Cerebellar nuclear complex (tissue), 1 donor: ENCODE results near the gene WWOX.

Experiments used
- DNase-seq, 2 experiments: peaks; one replicate each; lab custom pipeline; 2025; lab: John Stamatoyannopoulos, UW

WWOX gene

GRCh38 chr16:78195797-78196196 is 96.3 kb downstream of the WWOX start:
- DNase-seq, result no peak

DNA sequence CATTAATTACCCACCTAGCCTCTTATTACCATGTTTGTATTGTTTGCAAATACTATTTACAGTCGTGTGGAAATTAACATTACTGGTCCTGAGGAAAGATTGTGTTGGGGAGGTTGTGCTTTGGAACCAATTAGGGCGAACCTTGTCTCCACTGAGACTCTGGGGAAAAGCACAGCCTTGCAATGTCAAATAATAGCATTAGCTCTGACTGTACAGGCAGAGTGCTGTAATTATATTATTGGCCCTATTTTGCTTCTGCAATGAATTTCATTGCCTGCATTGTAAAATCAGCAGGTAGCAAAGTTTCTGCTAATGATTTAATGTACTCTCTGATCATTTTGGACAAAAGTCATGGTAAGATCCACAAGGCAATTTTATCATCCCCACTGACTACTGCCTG is 97.0 kb downstream of the WWOX start:
- DNase-seq, result no peak

DNA sequence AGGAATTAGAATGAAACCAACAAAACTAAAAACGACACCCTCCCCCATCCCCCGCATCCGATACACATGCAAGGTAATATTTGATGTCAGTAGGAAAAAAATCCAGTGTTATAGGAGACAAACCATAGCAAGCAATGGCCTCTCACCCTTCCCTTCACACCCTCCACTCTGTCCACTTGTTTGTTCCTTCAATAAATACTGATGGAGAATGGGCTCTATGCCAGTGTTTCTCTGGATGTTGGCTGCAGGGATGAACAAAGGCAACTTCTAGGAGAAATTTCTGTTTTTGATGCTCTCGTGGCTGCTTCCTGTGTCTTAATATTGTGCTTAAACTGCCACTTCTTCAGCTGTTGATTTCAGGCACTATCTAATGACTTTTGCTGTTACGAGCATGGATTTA is 98.8 kb downstream of the WWOX start:
- no peak for DNase-seq

- no peak for DNase-seq
Observed at GRCh38 chr16:78199325-78200022, 100.0 kb downstream of the WWOX start.

GRCh38 chr16:78200023-78200389 is 100.6 kb downstream of the WWOX start:
- DNase-seq, result no peak

DNA sequence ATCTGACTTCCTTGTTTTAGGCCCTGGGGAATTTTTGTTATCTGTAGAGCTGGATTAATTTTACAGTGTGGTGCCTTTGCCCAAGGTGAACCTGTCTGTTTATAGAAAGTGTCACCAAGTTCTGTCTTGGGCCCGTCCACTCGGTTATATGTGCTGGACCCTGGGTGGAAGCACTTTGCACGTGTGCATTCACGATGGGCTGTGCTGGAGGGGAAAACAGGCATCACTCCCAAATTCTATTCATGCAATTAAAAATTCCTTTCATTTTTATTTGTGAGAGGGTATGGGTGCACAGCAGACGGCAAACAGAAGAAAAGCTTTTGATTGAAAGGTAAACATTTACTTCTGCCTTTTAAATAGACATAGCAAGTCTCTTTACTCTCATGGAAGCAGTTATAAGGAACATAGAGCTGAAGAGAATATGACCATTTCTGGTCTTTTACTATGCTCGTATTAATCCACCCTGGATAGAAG is 101.2 kb downstream of the WWOX start:
- no peak for DNase-seq

DNA sequence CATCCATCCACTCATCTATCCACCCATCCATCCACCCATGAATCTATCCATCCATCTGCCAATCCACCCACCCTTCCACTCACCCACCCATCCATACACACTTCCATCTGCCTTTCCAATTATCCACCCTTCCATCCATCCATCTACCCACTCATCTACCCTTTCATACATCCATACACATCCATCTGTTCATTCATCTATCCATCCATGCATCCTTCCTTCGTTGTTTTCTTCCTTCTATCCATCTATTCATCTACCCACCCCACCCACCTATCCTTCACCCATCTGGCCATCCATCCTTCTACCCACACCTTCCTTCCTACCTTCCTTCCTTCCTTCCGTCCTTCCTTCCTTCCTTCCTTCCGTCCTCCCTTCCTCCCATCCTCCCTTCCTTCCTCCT is 106.1 kb downstream of the WWOX start:
- no peak for DNase-seq

DNA sequence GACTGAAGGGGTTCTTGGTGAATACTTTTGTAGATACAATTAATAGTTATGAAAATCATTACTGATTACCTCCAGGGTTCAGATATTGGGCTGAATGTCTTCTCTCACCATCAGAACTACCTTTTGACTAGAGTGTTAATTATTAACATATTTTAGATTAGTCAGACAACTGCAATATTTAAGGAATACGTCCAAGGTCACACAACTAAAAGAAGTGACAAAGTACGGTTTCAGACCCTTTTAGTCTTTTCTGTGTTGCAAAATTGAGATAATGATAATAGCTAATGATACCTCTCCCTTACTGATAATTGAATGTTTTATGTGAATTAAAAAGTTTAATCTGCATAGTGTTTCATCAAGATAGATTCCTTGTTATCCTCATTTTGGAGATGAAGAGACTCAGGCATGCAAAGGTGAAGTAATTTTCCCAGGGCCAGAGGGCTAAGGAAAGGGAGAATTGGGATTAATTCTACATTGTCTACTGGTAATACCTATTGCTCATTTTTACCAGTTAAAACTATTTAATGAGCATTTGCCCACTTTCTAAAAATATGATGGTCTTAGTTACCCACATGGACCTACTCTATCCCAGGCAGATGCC is 107.3 kb downstream of the WWOX start:
- DNase-seq, result no peak

DNA sequence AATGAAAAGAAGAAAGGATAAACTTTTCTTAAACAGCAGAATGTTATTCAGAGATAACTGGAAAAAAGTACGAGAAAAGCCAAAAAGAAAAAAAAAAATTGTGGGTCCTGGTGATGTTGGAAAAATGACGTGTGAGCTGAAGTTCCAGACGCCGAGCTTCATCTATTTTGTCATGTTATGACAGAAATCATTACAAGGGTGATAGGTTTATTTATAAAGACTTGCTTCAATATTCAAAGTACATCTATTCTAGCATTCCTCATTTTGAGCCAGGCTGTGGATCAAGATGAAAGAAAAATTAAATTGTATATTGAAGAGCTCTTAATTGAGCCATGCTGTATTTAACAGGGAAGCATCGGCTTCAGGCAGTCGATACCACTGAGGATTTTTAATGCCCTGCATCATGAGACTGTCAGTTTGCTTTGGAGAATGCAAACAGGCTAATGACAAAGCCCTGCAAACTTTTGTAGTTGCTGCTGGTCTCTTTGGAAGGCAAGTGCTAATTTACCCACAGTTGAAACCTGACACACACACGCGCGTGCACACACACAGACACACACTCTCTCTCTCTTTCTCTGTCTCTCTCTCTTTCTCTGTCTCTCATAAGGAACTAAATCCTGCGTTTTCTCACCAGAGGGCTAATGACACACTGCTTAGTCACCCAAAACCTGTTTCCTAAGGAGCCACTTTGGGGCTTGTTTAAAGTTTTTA is 110.7 kb downstream of the WWOX start:
- no peak for DNase-seq

DNA sequence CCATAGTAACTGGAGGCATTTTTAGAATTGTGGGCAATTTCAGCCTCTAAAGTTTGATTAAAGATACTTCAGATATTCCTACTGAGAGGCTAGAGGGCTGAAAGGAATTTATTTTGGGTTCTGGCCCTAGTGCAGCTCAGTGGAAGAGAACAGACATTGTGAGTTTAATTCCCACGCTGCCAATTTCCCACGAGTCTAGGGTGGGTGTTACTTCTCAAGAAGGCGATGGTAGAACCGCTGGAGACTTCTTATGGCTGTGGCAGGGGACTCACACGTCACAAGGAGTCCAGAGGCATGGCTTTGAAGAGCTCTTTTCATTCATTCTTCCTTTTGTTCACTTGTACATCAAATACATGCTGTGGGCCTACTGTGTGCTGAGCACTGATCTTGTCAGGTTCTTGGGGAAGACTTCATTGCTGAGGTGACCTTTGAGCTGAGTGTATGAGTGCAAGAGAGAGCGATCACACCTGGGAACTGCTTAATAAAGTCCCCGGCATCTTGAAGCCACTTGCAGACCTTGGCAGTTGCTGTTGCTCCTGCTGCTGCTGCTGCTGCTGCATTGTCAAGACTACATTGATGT is 111.7 kb downstream of the WWOX start:
- no peak for DNase-seq

DNA sequence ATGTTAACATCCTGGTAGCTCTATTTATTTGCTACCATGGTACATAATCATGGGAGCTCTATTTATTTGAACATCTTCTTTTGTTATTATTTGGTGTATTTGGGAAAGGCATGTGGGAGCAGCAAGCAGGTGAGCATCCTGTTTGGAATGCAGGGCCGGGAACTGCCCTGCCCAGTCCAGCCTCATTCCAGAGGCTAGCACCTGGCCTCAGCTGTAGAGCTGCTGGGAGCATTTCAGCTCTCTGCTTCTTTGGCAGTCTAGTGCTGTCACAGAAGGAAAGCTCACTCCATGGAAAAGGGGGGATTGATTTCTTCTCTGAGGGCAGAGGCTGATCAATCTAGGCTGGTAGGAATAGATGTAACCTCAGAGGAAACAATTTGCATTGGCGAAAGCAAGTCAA is 112.5 kb downstream of the WWOX start:
- DNase-seq, result no peak

DNA sequence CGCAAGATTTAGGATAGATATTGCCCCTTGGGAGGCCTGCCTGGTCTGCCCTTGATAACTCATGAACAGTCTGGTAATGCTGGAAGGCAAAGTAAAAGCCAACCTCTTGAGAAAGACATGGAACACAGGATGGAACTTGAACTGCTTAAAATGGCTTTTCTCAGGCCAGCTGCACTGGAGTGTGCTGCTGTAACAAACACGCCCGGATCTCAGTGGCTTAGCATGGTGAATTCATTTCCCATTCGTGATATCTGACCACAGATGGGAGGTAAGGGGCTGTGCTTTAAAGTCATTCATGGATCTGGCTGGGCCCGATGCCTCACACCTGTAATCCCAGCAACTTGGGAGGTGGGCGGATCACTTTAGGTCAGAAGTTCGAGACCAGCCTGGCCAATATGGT is 113.2 kb downstream of the WWOX start:
- no peak for DNase-seq

- DNase-seq, result no peak
Observed at GRCh38 chr16:78213751-78214150, 114.3 kb downstream of the WWOX start.

GRCh38 chr16:78215222-78215621 is 115.8 kb downstream of the WWOX start:
- no peak for DNase-seq

GRCh38 chr16:78216166-78216745 is 116.8 kb downstream of the WWOX start:
- no peak for DNase-seq

GRCh38 chr16:78217276-78217675 is 117.8 kb downstream of the WWOX start:
- DNase-seq, result no peak

DNA sequence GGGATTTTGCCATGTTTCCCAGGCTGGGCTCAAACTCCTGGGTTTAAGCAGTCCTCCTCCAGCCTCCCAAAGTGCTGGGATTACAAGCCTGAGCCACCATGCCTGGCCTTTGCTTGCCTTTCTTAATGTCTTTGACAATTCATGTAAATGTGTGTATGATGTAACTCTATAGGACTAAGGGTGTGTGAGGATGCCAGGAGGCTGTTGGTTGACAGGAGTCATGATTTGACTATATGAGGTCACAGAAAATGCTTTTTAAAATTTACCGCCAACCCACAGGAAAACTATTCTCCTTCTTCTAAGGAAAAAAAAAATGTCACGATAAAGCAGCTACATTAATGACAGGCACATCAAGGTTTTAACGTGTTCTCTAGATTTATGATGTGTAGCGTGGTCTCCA is 118.8 kb downstream of the WWOX start:
- no peak for DNase-seq

DNA sequence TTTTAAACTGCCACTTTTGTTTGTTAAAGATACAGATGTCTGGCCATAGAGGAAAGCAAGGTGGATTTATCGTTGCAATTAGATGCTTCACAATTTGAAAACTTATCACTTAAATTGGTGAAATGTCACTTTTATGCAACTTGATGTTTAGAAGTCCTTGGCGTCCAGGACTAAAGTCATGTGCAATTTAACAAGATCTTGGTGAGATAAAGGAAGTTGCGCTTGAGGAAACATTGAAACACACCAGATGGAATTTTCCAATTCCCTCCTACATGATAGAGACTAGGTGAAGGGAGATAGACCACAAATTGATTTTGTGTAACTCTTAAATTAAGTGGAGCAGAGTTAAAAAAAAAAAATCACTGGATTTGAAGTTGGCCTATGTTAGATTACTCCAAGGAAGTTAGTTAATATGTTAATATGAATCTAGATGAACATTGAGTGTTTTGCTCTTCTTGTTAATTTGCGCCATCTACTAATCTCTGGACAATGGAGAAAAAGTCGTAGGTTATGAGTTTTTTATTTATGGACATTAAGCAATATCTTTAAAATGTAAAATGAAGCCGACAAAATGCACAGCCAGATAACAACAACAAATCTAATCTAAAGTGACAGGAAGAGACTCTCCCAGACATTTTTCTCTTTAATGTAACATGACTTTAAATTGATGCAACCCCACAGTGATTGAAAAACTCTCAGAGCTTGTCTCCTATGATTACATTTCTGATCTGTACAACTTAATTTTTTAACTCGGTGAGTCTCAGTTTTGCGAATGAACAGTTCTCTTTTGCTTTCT is 119.6 kb downstream of the WWOX start:
- no peak for DNase-seq

GRCh38 chr16:78220571-78220970 is 121.1 kb downstream of the WWOX start:
- no peak for DNase-seq

DNA sequence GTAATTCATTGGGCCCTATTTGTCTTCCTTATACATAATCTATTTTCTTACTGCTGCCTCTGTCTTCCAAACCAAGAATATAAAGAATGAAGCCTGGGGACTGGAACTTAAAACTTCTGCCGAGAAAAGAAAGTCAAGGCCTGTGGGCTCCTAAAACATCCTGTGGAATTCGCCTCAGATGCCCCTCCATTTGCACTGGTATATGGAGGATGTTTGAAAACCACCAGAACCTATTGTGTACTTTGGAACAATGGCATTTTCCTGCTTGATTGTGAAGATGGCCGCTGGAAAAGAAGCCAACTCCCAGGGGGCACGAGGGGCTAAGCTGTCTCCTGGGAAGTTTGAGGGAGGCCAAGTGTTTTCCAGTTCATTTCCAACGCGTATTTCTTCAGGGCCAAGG is 122.4 kb downstream of the WWOX start:
- no peak for DNase-seq

- no peak for DNase-seq
Observed at GRCh38 chr16:78224342-78224741, 124.9 kb downstream of the WWOX start.

DNA sequence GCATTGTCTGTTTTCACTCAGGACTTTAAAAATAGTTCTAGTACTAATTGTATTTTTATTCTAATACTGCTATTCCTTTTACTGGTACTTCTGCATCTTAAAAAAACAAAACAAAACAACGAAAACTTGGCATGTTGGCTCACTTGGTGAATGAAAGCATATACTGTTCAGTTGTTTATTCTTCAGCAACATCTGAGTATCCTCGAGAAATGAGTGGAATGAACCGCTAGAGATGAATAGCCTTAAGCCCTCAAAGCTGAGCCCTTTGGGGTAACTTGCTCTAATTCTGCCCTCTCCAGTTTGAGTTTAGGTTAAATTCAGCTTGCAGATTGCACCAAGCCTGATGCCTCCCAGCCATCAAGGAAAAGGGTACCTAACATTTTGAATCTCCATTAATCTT is 126.5 kb downstream of the WWOX start:
- no peak for DNase-seq
